OCI-LY1 (cell line): ENCODE results near the gene BRD3OS.

Experiments
- H2AFZ ChIP-seq: fragments of 200-600 bp; sonication (generic), shearing (Covaris generic); 2 replicates; pipeline ENCODE4 v1.6.0; 2014; ENCODE audit warnings: antibody characterized with exemption, mild to moderate bottlenecking, low read length
- H3F3A ChIP-seq: fragments of 200-600 bp; sonication (generic), shearing (Covaris generic); 2 replicates; pipeline ENCODE4 v1.6.0; 2014; ENCODE audit warnings: mild to moderate bottlenecking, antibody characterized with exemption, low read length, moderate library complexity; ENCODE audit not compliant: insufficient read depth
- H3K27ac ChIP-seq: fragments of 200-600 bp; sonication (generic); 2 replicates; pipeline ENCODE4 v1.5.1; 2014; ENCODE audit warnings: low read length, mixed run types, mild to moderate bottlenecking, low read depth; ENCODE audit not compliant: poor library complexity, severe bottlenecking
- H3K27me3 ChIP-seq: fragments of 200-600 bp; sonication (generic); 2 replicates; pipeline ENCODE4 v1.6.0; 2014; ENCODE audit warnings: antibody characterized with exemption, mild to moderate bottlenecking, low read length, moderate library complexity; ENCODE audit not compliant: insufficient read depth
- H3K36me3 ChIP-seq: fragments of 200-600 bp; sonication (generic); 2 replicates; pipeline ENCODE4 v1.6.1; 2014; ENCODE audit warnings: mild to moderate bottlenecking, antibody characterized with exemption, low read length, moderate library complexity, mixed read lengths; ENCODE audit not compliant: insufficient read depth
- H3K4me1 ChIP-seq: fragments of 200-600 bp; sonication (generic); 2 replicates; pipeline ENCODE4 v1.5.1; 2014; ENCODE audit warnings: mild to moderate bottlenecking, low read length, moderate library complexity; ENCODE audit not compliant: insufficient read depth, severe bottlenecking
- H3K4me2 ChIP-seq: fragments of 200-600 bp; sonication (generic), shearing (Covaris generic); 2 replicates; pipeline ENCODE4 v1.6.1; 2014; ENCODE audit warnings: low read length
- H3K4me3 ChIP-seq: fragments of 200-600 bp; sonication (generic); 2 replicates; pipeline ENCODE4 v1.5.1; 2014; ENCODE audit warnings: low read length, low read depth, mild to moderate bottlenecking, mixed read lengths; ENCODE audit not compliant: poor library complexity, severe bottlenecking
- H3K79me2 ChIP-seq: fragments of 200-600 bp; shearing (Covaris generic); 2 replicates; pipeline ENCODE4 v1.6.1; 2016; ENCODE audit warnings: mixed run types, low read length, mixed read lengths; ENCODE audit not compliant: insufficient read depth
- H3K9ac ChIP-seq: fragments of 200-600 bp; sonication (generic), shearing (Covaris generic); 2 replicates; pipeline ENCODE4 v1.6.1; 2014; ENCODE audit warnings: mild to moderate bottlenecking, low read length, mixed read lengths
- H3K9me2 ChIP-seq: fragments of 200-600 bp; sonication (generic), shearing (Covaris generic); 2 replicates; pipeline ENCODE4 v1.6.1; 2014; ENCODE audit warnings: low read depth, mild to moderate bottlenecking, low read length, mixed read lengths
- H3K9me3 ChIP-seq: fragments of 200-600 bp; shearing (Covaris generic); 2 replicates; pipeline ENCODE4 v1.6.1; 2014; ENCODE audit warnings: low read length, mixed read lengths
- H4K20me1 ChIP-seq: fragments of 200-600 bp; sonication (generic), shearing (Covaris generic); 2 replicates; pipeline ENCODE4 v1.6.0; 2016; ENCODE audit warnings: mild to moderate bottlenecking, low read length; ENCODE audit not compliant: insufficient read depth
- EZH2 ChIP-seq: fragments of 200-600 bp; sonication (generic), shearing (Covaris generic); IDR thresholded peaks from 2 replicates; pipeline ENCODE4 v1.8.0; 2017; ENCODE audit warnings: borderline replicate concordance, mixed run types, mild to moderate bottlenecking, antibody characterized with exemption, low read length, moderate library complexity, mixed read lengths
- TF ChIP-seq, protein P1 (sequence below): fragments of 200-600 bp; sonication (generic), shearing (Covaris generic); IDR thresholded peaks from 2 replicates; pipeline ENCODE4 v1.5.1; 2017; ENCODE audit warnings: mild to moderate bottlenecking, antibody characterized with exemption, low read length, moderate library complexity, mixed read lengths

BRD3OS gene

DNA sequence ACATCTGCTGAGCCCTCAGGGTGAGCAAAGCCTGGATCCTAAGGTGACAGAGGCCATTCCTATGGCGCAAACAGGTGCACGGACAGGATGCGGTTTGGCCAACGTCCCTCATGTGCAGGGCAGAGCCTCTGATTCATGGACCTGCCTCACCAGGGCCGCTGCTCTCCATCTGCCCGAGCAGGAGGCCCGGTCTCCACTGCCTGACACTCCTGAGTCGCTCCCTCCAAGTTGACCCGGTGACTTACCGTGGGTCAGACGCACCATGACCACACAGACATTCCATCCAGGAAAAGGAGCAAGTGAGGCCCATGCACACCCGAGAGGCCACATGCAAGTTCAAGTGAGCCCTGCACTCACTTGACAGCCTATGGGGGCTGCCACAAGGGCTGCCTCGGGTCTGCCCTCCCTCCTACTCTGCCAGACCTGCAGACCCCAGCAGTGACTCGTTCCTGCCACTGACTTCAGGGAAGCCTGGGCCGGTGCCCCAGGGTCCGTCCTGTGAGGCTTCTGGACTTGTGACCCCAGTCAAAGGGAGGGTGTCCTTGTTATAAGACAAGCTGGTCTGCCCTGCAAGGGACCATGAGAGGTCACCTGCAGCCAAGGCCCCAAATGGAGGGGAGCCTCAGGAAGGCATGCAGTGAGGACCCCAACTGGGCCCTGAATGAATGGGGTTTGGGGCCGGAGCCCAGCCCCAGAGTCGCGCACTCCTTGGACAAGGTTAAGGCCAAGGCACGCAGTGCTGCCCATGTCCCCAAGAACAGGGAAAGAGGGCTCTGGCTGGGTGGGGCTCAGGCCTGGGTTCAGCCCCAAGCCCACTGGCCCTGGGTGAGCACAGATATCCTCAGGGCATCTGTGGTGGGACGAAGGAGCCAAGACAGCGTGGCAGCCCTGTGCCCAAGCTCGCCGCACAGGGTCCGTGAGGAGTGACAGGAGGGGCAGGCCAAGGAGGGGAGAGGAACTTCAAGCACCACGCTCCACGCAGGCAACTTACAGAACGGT, 10.1 kb downstream of the BRD3OS start:
- Histone ChIP-seq H3K27me3 (no peaks in the 10 kb centered on the region), H3F3A (no peaks in the 10 kb centered on the region), H3K27ac (no peak overlapping the region), H3K4me2 (no peak overlapping the region), H3K36me3 (peaks cover 31% of the 10 kb centered on the region), H4K20me1 (no peaks in the 10 kb centered on the region), H3K79me2 (no peaks in the 10 kb centered on the region), H3K9me3 (no peaks in the 10 kb centered on the region), H3K9ac (no peak overlapping the region), H3K4me3 (no peak overlapping the region), H2AFZ (no peak overlapping the region), H3K9me2 (no peaks in the 10 kb centered on the region), H3K4me1 (no peaks in the 10 kb centered on the region)
- TF ChIP-seq, protein P1, sequence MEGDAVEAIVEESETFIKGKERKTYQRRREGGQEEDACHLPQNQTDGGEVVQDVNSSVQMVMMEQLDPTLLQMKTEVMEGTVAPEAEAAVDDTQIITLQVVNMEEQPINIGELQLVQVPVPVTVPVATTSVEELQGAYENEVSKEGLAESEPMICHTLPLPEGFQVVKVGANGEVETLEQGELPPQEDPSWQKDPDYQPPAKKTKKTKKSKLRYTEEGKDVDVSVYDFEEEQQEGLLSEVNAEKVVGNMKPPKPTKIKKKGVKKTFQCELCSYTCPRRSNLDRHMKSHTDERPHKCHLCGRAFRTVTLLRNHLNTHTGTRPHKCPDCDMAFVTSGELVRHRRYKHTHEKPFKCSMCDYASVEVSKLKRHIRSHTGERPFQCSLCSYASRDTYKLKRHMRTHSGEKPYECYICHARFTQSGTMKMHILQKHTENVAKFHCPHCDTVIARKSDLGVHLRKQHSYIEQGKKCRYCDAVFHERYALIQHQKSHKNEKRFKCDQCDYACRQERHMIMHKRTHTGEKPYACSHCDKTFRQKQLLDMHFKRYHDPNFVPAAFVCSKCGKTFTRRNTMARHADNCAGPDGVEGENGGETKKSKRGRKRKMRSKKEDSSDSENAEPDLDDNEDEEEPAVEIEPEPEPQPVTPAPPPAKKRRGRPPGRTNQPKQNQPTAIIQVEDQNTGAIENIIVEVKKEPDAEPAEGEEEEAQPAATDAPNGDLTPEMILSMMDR, result no peak
- TF ChIP-seq EZH2, result no peak

DNA sequence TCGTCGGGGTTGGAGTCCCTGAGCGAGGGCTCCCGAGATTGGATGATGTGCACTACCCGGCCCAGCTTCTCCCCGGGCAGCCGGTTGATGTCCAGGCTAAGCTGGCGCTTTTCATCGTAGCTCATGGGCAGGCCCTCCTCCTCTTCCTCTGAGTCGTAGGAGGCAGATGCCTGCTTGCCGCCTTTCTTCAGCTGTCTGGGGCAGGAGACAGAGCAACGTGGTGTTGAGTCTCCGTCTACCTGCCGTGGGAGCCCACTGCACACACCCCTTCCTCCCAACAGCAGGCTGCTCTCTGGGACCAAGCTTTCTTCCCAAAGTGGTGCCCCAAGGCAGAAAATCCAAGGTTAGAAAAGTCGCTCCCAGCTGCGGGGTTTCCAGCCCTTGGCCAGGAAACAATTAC, 10.8 kb downstream of the BRD3OS start:
- no peaks in the 10 kb centered on the region for H3K9me3 ChIP-seq
- no peaks in the 10 kb centered on the region for H3K27me3 ChIP-seq
- no peak overlapping the region for H3K4me2 ChIP-seq
- no peak overlapping the region for H3K27ac ChIP-seq
- no peaks in the 10 kb centered on the region for H3K9me2 ChIP-seq
- no peaks in the 10 kb centered on the region for H3K4me1 ChIP-seq
- H3K36me3 ChIP-seq, result peaks cover 28% of the 10 kb centered on the region
- no peaks in the 10 kb centered on the region for H4K20me1 ChIP-seq
- no peak overlapping the region for H3K9ac ChIP-seq
- H3K4me3 ChIP-seq, result no peak overlapping the region
- H3F3A ChIP-seq, result no peaks in the 10 kb centered on the region
- TF ChIP-seq EZH2, result no peak
- TF ChIP-seq, protein P1, result no peak
- no peak overlapping the region for H2AFZ ChIP-seq
- no peaks in the 10 kb centered on the region for H3K79me2 ChIP-seq

DNA sequence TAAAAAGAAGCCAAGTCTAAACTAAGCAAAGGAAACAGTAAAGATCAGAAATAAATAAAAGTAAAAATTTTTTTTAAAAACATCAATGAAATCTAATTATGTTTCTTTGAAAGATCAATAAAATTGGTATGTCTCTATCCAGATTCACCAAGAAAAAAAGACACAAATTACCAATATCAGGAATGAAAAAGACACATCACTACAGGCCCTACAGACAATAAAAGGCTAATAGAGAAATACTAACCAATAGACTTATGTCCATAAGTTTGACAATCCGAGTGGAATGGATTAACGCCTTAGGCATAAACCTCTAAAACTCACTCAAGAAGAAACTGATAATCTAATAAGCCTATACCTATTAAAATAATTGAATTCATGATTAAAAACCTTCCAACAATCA, 12.4 kb downstream of the BRD3OS start:
- Histone ChIP-seq H3K9ac (no peak overlapping the region), H4K20me1 (no peaks in the 10 kb centered on the region), H3K27ac (no peak overlapping the region), H3K27me3 (no peaks in the 10 kb centered on the region), H3K4me2 (no peak overlapping the region), H3K9me3 (no peaks in the 10 kb centered on the region), H3K9me2 (no peaks in the 10 kb centered on the region), H2AFZ (no peak overlapping the region), H3K4me1 (no peaks in the 10 kb centered on the region), H3K4me3 (no peak overlapping the region), H3K36me3 (peaks cover 24% of the 10 kb centered on the region), H3K79me2 (no peaks in the 10 kb centered on the region), H3F3A (no peaks in the 10 kb centered on the region)
- TF ChIP-seq EZH2, result no peak
- TF ChIP-seq, protein P1, result no peak
